GM19043 (cell line): ENCODE results near the gene RAB11A.
"Not testable (repeated sequence)": the region's sequence is repeated elsewhere in the genome, so short reads cannot be mapped to it uniquely, and the experiment has no call there.

Source experiments
- ATAC-seq: cut with Tn5 transposase; IDR thresholded peaks from one replicate; pipeline ENCODE4 v1.9.1; 2021; ENCODE audit warnings: low read depth; ENCODE audit not compliant: unreplicated experiment

Gene RAB11A

GRCh38 chr15:65841121-65841930, 28.0 kb upstream of the RAB11A start:
- no peak for ATAC-seq

- no peak for ATAC-seq
These were observed 23.3 kb upstream of the RAB11A start for GRCh38 chr15:65845826-65846519.

- no peak for ATAC-seq
These were observed 21.3 kb upstream of the RAB11A start for GRCh38 chr15:65847989-65848388.

- ATAC-seq = no peak
These were observed 17.3 kb upstream of the RAB11A start for GRCh38 chr15:65851981-65852380.

- ATAC-seq = no peak
These were observed 12.4 kb upstream of the RAB11A start for GRCh38 chr15:65856821-65857455.

- no peak for ATAC-seq
These were observed 11.4 kb upstream of the RAB11A start for GRCh38 chr15:65857718-65858402.

GRCh38 chr15:65862682-65863081, 6.6 kb upstream of the RAB11A start:
- no peak for ATAC-seq

GRCh38 chr15:65863106-65863505, 6.2 kb upstream of the RAB11A start:
- ATAC-seq = no peak

GRCh38 chr15:65867244-65867643, 2.0 kb upstream of the RAB11A start:
- ATAC-seq = no peak

GRCh38 chr15:65867933-65868332, 1.4 kb upstream of the RAB11A start:
- not testable (repeated sequence) for ATAC-seq

- no peak for ATAC-seq
These were observed 655 bp upstream of the RAB11A start for GRCh38 chr15:65868546-65869125.

GRCh38 chr15:65869954-65870871, 922 bp downstream of the RAB11A start:
- ATAC-seq = no peak

- ATAC-seq = no peak
These were observed 1.7 kb downstream of the RAB11A start for GRCh38 chr15:65870889-65871533.

- ATAC-seq = not testable (repeated sequence)
These were observed 2.6 kb downstream of the RAB11A start for GRCh38 chr15:65871886-65872285.

- not testable (repeated sequence) for ATAC-seq
These were observed 3.3 kb downstream of the RAB11A start for GRCh38 chr15:65872596-65872995.

- ATAC-seq = no peak
These were observed 4.0 kb downstream of the RAB11A start for GRCh38 chr15:65873256-65873655.

- no peak for ATAC-seq
These were observed 6.2 kb downstream of the RAB11A start for GRCh38 chr15:65875458-65875857.

- no peak for ATAC-seq
These were observed 8.5 kb downstream of the RAB11A start for GRCh38 chr15:65877749-65878148.
